RWPE1 (cell line): ENCODE measurements around the gene EML5.

Experiments used
- CTCF ChIA-PET: fragments of 350-600 bp; sonication (Branson Sonifier 250); formaldehyde crosslinking; extraction: SDS; loops from one replicate; lab custom pipeline; 2021; lab: Yijun Ruan, JAX
- POLR2A ChIA-PET: fragments of 400-600 bp; formaldehyde crosslinking; extraction: SDS; loops from one replicate; lab custom pipeline; 2020; ENCODE audit warnings: antibody characterized with exemption; ENCODE audit not compliant: low non-redundant PET; lab: Yijun Ruan, JAX
- DNase-seq: peaks from one replicate; pipeline ENCODE4 v3.0.0; 2012; ENCODE audit warnings: low spot score
- H3K27ac ChIP-seq: fragments of 450-650 bp; 2 replicates; pipeline ENCODE4 v1.5.1; 2017
- TF ChIP-seq, protein P1 (sequence below): fragments of 450-650 bp; conservative IDR thresholded peaks from 2 replicates; pipeline ENCODE4 v1.5.1; 2017; ENCODE audit warnings: low read depth, mild to moderate bottlenecking

The EML5 gene

DNA sequence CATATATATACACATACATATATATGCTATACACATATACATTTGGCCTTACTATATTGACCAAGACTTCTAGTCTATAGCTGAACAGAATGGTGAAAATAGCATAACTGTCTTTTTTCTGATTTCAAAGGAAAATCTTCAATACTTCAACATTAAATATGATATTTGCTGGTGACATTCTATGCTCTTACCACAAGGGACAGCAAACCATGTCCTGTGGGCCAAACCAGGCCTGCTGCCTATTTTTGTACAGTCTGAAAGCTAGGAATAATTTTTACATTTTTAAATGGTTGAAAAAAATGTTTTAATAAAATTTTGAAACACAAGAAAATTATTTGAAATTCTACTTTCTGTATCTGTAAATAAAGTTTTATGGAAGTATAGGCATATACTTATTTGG, 63.6 kb downstream of the EML5 start:
- ChIA-PET POLR2A (no interaction called here), CTCF (interaction anchor here (0.7 kb wide), 1 partner anchor 11 kb away, joined by 3 read pairs; no protein-coding TSS in a partner anchor)
- H3K27ac ChIP-seq: no peak overlapping the region
- no peak for DNase-seq
- TF ChIP-seq, protein P1, sequence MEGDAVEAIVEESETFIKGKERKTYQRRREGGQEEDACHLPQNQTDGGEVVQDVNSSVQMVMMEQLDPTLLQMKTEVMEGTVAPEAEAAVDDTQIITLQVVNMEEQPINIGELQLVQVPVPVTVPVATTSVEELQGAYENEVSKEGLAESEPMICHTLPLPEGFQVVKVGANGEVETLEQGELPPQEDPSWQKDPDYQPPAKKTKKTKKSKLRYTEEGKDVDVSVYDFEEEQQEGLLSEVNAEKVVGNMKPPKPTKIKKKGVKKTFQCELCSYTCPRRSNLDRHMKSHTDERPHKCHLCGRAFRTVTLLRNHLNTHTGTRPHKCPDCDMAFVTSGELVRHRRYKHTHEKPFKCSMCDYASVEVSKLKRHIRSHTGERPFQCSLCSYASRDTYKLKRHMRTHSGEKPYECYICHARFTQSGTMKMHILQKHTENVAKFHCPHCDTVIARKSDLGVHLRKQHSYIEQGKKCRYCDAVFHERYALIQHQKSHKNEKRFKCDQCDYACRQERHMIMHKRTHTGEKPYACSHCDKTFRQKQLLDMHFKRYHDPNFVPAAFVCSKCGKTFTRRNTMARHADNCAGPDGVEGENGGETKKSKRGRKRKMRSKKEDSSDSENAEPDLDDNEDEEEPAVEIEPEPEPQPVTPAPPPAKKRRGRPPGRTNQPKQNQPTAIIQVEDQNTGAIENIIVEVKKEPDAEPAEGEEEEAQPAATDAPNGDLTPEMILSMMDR: 0 out of 2 replicates have a peak, but pooled peaks have one; percentile 8

DNA sequence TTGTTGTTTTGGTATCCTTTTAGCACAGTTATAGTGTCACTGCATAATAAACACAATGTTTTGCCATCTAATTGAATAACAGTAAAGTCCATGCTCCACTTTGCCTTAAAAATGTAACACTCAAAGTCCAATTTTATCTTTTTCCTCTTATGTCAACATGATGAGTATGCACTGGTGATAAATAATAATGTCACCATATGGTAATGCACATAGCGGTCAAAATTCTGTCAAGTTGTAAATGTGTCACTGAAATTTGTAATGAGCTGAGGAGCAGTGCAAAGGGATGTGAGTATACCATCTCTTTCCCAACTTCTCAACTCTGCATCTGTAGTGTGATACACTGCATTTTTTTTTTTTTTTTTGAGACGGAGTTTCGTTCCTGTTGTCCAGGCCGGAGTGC, 65.7 kb downstream of the EML5 start:
- TF ChIP-seq, protein P1: no peak
- ChIA-PET POLR2A (no interaction called here), CTCF (no interaction called here)
- DNase-seq: no peak
- H3K27ac ChIP-seq: no peak overlapping the region

DNA sequence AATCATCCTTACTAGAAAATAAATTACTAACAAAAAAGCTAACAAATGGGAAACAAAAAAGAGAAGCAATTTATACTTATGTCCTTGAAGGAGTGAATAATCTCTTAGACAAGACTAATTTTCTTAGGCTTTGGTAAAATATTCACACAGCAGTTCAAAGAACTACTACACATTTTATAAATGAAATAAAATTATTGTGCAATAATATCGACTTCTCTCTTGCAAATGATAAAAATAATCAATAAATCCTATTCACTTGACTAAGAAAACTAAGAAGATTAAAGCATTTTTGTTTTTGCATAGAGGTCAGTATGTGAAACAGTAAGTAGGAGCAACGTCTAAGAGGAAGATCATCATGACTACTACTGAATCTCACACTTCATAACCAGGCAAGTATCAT, 82.0 kb downstream of the EML5 start:
- no peak for DNase-seq
- TF ChIP-seq, protein P1: no peak
- CTCF ChIA-PET: no interaction called here
- POLR2A ChIA-PET: no interaction called here
- no peak overlapping the region for H3K27ac ChIP-seq

DNA sequence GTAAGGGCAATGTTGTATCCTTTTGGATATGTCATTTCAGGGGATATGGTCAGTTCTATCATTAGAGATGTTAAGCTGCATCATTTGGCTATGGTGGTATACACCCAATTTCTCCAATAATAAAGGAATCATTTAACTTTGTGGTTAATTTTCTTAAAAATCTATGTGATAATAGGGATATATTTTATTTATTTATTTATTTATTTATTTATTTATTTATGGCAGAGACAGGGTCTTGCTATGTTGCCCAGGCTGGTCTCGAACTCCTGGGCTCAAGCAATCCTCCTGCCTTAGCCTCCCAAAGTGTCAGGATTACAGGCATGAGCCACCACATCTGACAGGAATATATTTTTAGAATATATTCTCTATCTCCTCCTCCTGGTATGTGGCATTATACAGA, 85.7 kb downstream of the EML5 start:
- CTCF ChIA-PET: no interaction called here
- no peak for DNase-seq
- TF ChIP-seq, protein P1: no peak
- no peak overlapping the region for H3K27ac ChIP-seq
- POLR2A ChIA-PET: no interaction called here

DNA sequence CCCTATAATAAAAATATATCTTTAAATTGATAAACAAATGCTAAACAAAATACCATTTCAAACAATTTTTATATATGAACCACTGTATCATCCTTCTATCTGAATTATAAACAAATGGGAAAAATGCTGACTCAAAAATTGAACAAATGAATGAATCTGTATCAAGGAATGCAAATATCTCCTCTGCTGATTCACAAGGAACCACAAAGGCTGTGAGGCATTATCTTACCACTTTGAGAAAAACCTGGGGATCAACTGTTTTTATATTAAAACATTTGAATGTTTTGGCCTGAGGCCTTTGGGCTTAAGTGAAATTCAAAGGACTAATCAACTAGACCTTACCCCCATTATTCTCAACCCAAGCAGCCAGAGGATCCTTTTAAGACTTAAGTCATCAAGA, 86.3 kb downstream of the EML5 start:
- peak; percentile 15 for DNase-seq
- H3K27ac ChIP-seq: no peak overlapping the region
- CTCF ChIA-PET: no interaction called here
- TF ChIP-seq, protein P1: no peak
- POLR2A ChIA-PET: no interaction called here

DNA sequence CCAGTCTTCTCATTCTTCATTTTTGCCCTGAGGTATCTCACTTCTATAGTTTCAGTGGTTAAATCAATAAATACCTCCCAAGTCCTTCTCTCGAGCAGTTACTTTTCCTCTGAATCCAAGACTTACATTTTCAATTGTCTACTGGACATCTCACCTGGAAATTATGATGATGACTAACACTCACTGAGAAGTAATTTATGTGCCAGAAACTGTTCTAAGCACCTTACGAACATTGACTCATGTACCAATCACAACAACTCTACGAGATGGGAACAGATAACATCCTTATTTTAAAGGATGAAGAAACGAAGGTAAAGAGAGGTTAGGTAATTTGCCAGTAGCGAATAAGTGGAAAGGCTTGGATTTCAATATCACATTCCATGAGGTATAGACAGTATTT, 94.1 kb downstream of the EML5 start:
- TF ChIP-seq, protein P1: no peak
- DNase-seq: peak; percentile 82
- H3K27ac ChIP-seq: no peak overlapping the region
- ChIA-PET POLR2A (no interaction called here), CTCF (no interaction called here)
